NCI-H2196 (cell line): ENCODE measurements around the gene LRRC45.

Experiments used
- DNase-seq: peaks from one replicate; lab custom pipeline; 2025; ENCODE audit not compliant: unreplicated experiment; lab: John Stamatoyannopoulos, UW

Gene LRRC45

DNA sequence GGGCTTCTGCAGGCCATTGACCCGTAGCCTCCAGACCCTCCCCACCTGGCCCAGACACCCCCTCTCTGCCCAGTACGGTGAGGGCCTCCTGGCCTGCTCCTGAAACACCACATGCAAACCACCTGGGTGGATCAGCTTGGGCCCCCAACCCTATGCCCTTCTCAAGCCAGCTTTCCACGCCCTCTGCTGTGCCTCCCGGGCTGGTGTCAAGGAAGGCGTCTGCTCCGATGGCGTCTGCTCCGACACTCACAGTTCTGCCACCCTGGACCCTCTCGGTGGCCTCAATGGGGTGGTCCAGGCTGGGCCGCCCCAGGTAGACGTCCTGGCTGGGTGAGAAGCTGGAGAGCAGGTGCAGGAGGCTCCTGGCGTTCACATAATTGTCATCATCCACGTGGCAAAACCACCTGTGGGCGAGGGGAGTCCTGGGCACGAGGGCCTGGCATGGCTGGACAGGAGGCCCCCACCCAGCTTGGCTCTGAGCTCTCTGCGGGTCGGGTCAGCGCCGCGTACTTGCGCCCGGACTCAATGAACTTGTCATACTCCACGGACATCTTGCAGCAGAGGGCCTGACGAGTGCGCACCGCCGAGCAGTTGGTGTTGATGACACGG lies 27.2 kb downstream of the LRRC45 start:
- no peak for DNase-seq

- DNase-seq = no peak
Observed at GRCh38 chr17:82050761-82051641, 27.9 kb downstream of the LRRC45 start.

- DNase-seq = peak; percentile 83
Observed at GRCh38 chr17:82051776-82052637, 28.9 kb downstream of the LRRC45 start, which contains the start of the genes GPS1 and RFNG. Gene GPS1, plus strand, starts transcription at chr17:82051898. Its CDS starts 34 bp downstream, at chr17:82051932. Gene RFNG, minus strand, starts transcription at chr17:82051811. Its CDS starts 45 bp downstream, at chr17:82051766.

DNA sequence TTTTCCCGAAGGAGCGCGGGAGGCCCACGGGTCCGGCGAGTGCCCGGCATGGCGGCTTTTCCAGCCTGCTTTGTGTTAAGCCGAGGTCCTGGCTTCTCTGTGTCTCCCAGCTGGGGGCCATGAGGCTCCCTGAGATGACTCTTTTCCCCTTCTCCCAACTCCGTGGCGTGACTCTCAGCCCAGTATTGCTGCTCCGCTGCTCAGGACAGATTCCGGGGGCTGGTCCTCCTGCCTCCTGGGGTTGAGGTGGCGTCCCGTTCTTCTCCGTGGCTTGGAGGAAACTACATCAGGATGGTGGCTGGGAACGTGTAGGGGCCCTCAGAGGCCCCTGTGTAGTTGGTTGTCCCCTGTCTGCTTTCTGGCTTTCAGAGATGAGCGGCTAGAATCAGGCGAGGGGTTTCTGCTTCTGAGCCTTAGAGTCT lies 29.5 kb downstream of the LRRC45 start:
- no peak for DNase-seq

- DNase-seq = no peak
Observed at GRCh38 chr17:82053130-82053529, 30.0 kb downstream of the LRRC45 start.

GRCh38 chr17:82053556-82054263 lies 30.6 kb downstream of the LRRC45 start:
- no peak for DNase-seq

DNA sequence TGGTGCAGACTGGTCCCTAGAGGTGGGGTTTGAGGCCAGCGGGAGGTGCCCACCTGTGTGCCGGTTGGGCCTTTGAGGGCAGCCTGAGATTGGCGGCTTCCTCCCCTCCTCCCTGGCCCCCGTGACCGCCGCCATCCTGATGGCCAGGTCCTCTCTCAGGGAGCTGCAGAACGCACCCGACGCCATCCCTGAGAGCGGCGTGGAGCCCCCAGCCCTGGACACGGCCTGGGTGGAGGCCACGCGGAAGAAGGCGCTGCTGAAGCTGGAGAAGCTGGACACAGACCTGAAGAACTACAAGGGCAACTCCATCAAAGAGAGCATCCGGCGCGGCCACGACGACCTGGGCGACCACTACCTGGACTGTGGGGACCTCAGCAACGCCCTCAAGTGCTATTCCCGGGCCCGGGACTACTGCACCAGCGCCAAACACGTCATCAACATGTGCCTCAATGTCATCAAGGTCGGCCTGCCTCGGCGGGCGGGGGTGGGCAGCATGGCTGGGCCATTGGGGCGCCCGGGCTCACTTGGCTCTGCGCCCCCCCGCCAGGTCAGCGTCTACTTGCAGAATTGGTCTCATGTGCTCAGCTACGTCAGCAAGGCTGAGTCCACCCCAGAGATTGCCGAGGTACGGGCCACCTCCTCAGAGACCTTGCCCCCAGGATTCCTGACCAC lies 31.4 kb downstream of the LRRC45 start:
- no peak for DNase-seq

GRCh38 chr17:82055023-82055964 lies 32.2 kb downstream of the LRRC45 start:
- DNase-seq = no peak

DNA sequence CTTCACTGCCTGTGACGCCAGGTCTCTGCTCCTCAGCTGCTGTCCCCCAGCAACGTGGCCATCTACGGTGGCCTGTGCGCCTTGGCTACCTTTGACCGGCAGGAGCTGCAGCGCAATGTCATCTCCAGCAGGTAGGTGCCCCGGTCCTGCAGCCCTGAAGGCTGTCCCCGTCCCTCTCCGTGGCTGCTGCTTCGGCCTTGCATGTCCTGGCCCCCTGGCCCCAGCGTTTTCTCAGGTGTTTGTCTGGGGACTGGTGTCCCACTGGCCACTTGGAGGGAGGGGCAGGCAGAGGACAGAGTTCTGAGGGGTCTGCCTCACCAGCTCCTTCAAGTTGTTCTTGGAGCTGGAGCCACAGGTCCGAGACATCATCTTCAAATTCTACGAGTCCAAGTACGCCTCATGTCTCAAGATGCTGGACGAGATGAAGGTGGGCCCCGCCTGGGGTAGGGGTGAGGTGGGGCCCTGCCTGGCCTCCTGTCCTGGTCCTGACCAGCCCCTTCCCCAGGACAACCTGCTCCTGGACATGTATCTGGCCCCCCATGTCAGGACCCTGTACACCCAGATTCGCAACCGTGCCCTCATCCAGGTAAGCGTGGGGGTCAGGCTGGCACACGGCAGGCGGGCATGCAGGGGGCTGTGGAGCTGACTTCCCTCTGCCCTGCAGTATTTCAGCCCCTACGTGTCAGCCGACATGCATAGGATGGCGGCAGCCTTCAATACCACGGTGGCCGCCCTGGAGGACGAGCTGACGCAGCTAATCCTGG lies 33.0 kb downstream of the LRRC45 start:
- no peak for DNase-seq

DNA sequence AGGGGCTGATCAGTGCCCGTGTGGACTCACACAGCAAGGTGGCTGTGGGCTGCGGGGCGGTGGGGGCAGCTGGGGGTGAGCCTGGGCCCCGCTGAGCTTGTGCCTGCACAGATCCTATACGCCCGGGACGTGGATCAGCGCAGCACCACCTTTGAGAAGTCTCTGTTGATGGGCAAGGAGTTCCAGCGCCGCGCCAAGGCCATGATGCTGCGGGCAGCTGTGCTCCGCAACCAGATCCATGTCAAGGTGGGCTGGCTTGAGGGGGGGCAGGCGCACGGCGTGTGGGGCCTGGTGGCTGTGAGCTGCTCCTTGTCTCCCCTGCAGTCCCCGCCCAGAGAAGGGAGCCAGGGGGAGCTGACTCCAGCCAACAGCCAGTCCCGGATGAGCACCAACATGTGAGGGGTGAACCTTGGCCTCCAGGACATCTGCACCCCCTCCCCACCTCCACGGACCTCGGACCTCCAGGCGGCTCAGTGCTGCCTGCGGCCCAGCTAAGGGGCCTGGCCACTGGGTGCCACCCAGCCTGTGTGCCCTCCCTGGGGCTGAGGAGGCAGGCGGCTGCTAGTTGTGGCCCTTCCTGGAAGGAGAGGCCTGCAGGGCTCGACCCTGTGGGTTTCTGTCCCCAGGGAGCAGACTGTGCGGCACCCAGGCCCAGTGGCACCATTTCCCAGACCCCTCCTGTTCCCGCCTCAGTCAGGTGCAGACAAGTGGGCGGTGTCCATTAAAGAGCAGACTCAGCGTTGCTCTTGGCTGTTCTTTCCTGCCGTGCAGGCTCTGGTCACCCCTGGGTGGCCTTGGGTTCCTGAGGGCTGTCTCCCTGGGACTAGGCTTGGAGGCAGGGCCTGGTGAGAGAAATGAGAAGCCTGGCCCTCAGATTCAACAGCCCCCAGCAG lies 33.9 kb downstream of the LRRC45 start:
- no peak for DNase-seq

DNA sequence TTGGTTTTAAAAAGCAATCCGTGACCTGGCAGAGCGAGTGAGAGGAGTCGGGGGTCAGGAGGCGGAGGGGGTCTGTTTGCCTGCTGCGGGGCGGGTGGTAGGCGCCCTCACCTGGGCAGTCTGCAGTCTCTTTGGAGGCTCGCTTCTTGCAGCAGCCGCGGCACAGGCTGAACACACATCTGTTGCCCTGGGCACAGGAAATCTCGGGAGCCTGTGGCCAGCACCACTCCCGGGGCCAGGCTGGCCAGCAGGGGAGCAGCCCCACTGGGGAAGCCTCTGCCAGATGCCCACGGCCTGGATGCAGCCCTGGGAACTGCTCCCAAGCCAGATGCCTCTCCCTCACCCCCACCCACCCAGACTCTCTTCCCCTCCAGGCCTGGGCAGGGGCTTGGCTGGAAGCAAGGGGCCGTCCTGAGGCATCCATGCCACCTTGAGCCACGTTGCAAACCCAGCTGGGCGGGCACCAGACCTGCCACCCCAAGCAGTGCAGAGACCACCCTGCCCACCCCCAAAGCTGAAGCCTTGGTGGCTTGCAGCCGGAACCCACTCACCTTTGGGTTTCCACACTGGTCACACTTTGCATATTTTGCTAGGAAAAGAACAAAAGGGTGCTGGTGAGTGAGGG lies 35.2 kb downstream of the LRRC45 start:
- no peak for DNase-seq

GRCh38 chr17:82058855-82059249 lies 35.7 kb downstream of the LRRC45 start:
- no peak for DNase-seq

- DNase-seq = no peak
Observed at GRCh38 chr17:82059272-82060000, 36.3 kb downstream of the LRRC45 start.

- DNase-seq = no peak
Observed at GRCh38 chr17:82060001-82060380, 36.9 kb downstream of the LRRC45 start.

- DNase-seq = no peak
Observed at GRCh38 chr17:82060614-82061013, 37.5 kb downstream of the LRRC45 start.
